ENCODE measurements around the gene KCNQ5. TPM values are rescaled to one million over a fixed set of nuclear protein-coding genes. Genes with fewer than 3 reads are reported as not detected.

The KCNQ5 gene
- total RNA-seq, 1 experiment from 2014 or later, result 9.4 TPM

GRCh38 chr6:73104921-73105320 is 483.1 kb downstream of the KCNQ5 start:
- Histone ChIP-seq H3K27me3 (ENCODE audit: control insufficient read depth, insufficient read depth, low read length) (no peaks in the 10 kb centered on the region), H3K4me1 (ENCODE audit: control insufficient read depth, insufficient read depth, low read length) (no peaks in the 10 kb centered on the region), H3K9me3 (ENCODE audit: control insufficient read depth, insufficient read depth, low read depth, low read length) (no peaks in the 10 kb centered on the region), H3K36me3 (ENCODE audit: control insufficient read depth, insufficient read depth, low read length) (no peaks in the 10 kb centered on the region), H3K4me3 (ENCODE audit: low read depth in 2 of 2, low read length in 2 of 2) (no peak overlapping the region), H3K27ac (ENCODE audit: low read length) (no peak overlapping the region)
- BruUV-seq (replicated peaks), result no TSS peak
- in situ Hi-C loops (cut with HindIII; ENCODE audit: low pct_unique_long_range_greater_than_20kb, low sequenced_read_pairs), result no loop called here
- DNase-seq (ENCODE audit: low read depth, low spot score) (no peak), ATAC-seq (no peak)
- intact Hi-C loops (cut with micrococcal nuclease; ENCODE audit: unreplicated experiment), result no loop called here
- POLR2A ChIA-PET, result no interaction called here
- no peak for TF ChIP-seq CTCF (IDR thresholded peaks at IDR 0.05)
- no peak for TF ChIP-seq POLR2AphosphoS5 (IDR thresholded peaks at IDR 0.05; ENCODE audit: low read depth, low read length)
- TF ChIP-seq TCF7L2 (IDR thresholded peaks at IDR 0.05; ENCODE audit: low read depth, low read length), result no peak
- TF ChIP-seq REST (IDR thresholded peaks at IDR 0.05; ENCODE audit: insufficient read depth in 1 of 2, low read depth in 2 of 2, low read length in 1 of 2), result no peak
- TF ChIP-seq SIN3A (IDR thresholded peaks at IDR 0.05; ENCODE audit: borderline replicate concordance, insufficient read depth, low read depth, low read length), result no peak
- CTCF ChIA-PET, result no interaction called here

- ATAC-seq, result no peak
- no peak overlapping the region for H3K4me3 ChIP-seq (ENCODE audit: low read depth in 2 of 2, low read length in 2 of 2)
- in situ Hi-C loops (cut with HindIII; ENCODE audit: low pct_unique_long_range_greater_than_20kb, low sequenced_read_pairs) (no loop called here), intact Hi-C loops (cut with micrococcal nuclease; ENCODE audit: unreplicated experiment) (no loop called here)
- CTCF ChIA-PET, result no interaction called here
- no peaks in the 10 kb centered on the region for H3K9me3 ChIP-seq (ENCODE audit: control insufficient read depth, insufficient read depth, low read depth, low read length)
- DNase-seq (ENCODE audit: low read depth, low spot score), result no peak
- H3K27ac ChIP-seq (ENCODE audit: low read length), result no peak overlapping the region
- no peaks in the 10 kb centered on the region for H3K27me3 ChIP-seq (ENCODE audit: control insufficient read depth, insufficient read depth, low read length)
- BruUV-seq (replicated peaks), result no TSS peak
- POLR2A ChIA-PET, result no interaction called here
- TF ChIP-seq SIN3A (IDR thresholded peaks at IDR 0.05; ENCODE audit: borderline replicate concordance, insufficient read depth, low read depth, low read length), result no peak
- no peaks in the 10 kb centered on the region for H3K4me1 ChIP-seq (ENCODE audit: control insufficient read depth, insufficient read depth, low read length)
- no peaks in the 10 kb centered on the region for H3K36me3 ChIP-seq (ENCODE audit: control insufficient read depth, insufficient read depth, low read length)
Observed at GRCh38 chr6:73107016-73107415, 485.2 kb downstream of the KCNQ5 start.

GRCh38 chr6:73108949-73109348 is 487.1 kb downstream of the KCNQ5 start:
- POLR2A ChIA-PET, result no interaction called here
- TF ChIP-seq POLR2AphosphoS5 (IDR thresholded peaks at IDR 0.05; ENCODE audit: low read depth, low read length), result no peak
- no peak for TF ChIP-seq TCF7L2 (IDR thresholded peaks at IDR 0.05; ENCODE audit: low read depth, low read length)
- TF ChIP-seq CTCF (IDR thresholded peaks at IDR 0.05), result no peak
- TF ChIP-seq SIN3A (IDR thresholded peaks at IDR 0.05; ENCODE audit: borderline replicate concordance, insufficient read depth, low read depth, low read length), result no peak
- no peak for TF ChIP-seq REST (IDR thresholded peaks at IDR 0.05; ENCODE audit: insufficient read depth in 1 of 2, low read depth in 2 of 2, low read length in 1 of 2)
- no TSS peak for BruUV-seq (replicated peaks)
- DNase-seq (ENCODE audit: low read depth, low spot score) (no peak), ATAC-seq (no peak)
- H3K36me3 ChIP-seq (ENCODE audit: control insufficient read depth, insufficient read depth, low read length), result no peaks in the 10 kb centered on the region
- intact Hi-C loops (cut with micrococcal nuclease; ENCODE audit: unreplicated experiment) (no loop called here), in situ Hi-C loops (cut with HindIII; ENCODE audit: low pct_unique_long_range_greater_than_20kb, low sequenced_read_pairs) (no loop called here)
- H3K27me3 ChIP-seq (ENCODE audit: control insufficient read depth, insufficient read depth, low read length), result no peaks in the 10 kb centered on the region
- no peak overlapping the region for H3K27ac ChIP-seq (ENCODE audit: low read length)
- H3K4me1 ChIP-seq (ENCODE audit: control insufficient read depth, insufficient read depth, low read length), result no peaks in the 10 kb centered on the region
- H3K4me3 ChIP-seq (ENCODE audit: low read depth in 2 of 2, low read length in 2 of 2), result no peak overlapping the region
- no peaks in the 10 kb centered on the region for H3K9me3 ChIP-seq (ENCODE audit: control insufficient read depth, insufficient read depth, low read depth, low read length)
- CTCF ChIA-PET, result no interaction called here

Measured in Panc1 (cell line).